Spleen (tissue), 11 donors: ENCODE results near the gene BOD1. TPM values are rescaled to one million over a fixed set of nuclear protein-coding genes. Genes with fewer than 3 reads are reported as not detected.

Source experiments
- DNase-seq: peaks from one replicate; pipeline ENCODE4 v3.0.0-alpha.2; 2020
- H3K27ac ChIP-seq, 8 donors: fragments of 200-600 bp; sonication (generic) in 7 of 8; 1 replicate in 4 of 8; 2 replicates in 4 of 8; pipeline versions ENCODE4 v1.5.0 to v1.8.0; 2016 to 2021; ENCODE audit warnings: inconsistent platforms in 4 of 8, mild to moderate bottlenecking in 4 of 8, moderate library complexity in 1 of 8
- H3K27me3 ChIP-seq, 7 donors: fragments of 200-600 bp; sonication (generic) in 6 of 7; replicated peaks in 1 of 7; 1 replicate in 4 of 7; 2 replicates in 3 of 7; pipeline versions ENCODE4 v1.5.0 to v1.8.0; 2016 to 2021; ENCODE audit warnings: inconsistent platforms in 3 of 7, mild to moderate bottlenecking in 1 of 7
- H3K36me3 ChIP-seq, 6 donors: fragments of 200-600 bp; sonication (generic) in 5 of 6; 1 replicate in 4 of 6; 2 replicates in 2 of 6; pipeline versions ENCODE4 v1.5.0 to v1.8.0; 2016 to 2021; ENCODE audit warnings: inconsistent platforms in 2 of 6
- H3K4me1 ChIP-seq, 6 donors: fragments of 200-600 bp; sonication (generic) in 5 of 6; 1 replicate in 3 of 6; 2 replicates in 3 of 6; pipeline versions ENCODE4 v1.5.0 to v1.8.0; 2016 to 2021; ENCODE audit warnings: inconsistent platforms in 3 of 6
- H3K4me3 ChIP-seq, 8 donors: fragments of 200-600 bp; sonication (generic) in 7 of 8; 1 replicate in 4 of 8; 2 replicates in 4 of 8; pipeline versions ENCODE4 v1.5.0 to v1.8.0; 2016 to 2021; ENCODE audit warnings: inconsistent platforms in 4 of 8, mild to moderate bottlenecking in 4 of 8, moderate library complexity in 2 of 8
- H3K9me3 ChIP-seq, 8 donors: fragments of 200-600 bp; sonication (generic) in 7 of 8; 1 replicate in 4 of 8; 2 replicates in 4 of 8; pipeline versions ENCODE4 v1.5.0 to v1.8.0; 2016 to 2021; ENCODE audit warnings: inconsistent platforms in 4 of 8
- POLR2A ChIP-seq, 3 donors: fragments of 450-650 bp; IDR thresholded peaks; one replicate each; pipeline ENCODE4 v1.5.1; 2017; ENCODE audit warnings: antibody characterized with exemption in 3 of 3, mild to moderate bottlenecking in 1 of 3
- POLR2AphosphoS5 ChIP-seq, 3 donors: sonication (generic); formaldehyde crosslinking; IDR thresholded peaks; one replicate each; pipeline ENCODE4 v1.5.1; 2017; ENCODE audit warnings: antibody characterized with exemption in 3 of 3
- WGBS, 5 donors: extraction: QIAGEN DNeasy Blood & Tissue Kit in 3 of 5; methylation state at CpG; one replicate each; pipeline versions ENCODE4 v1.1.5 to v1.1.7; 2013 to 2018; 5-methylcytosine and 5-hydroxymethylcytosine counted together
- intact Hi-C: fragments of 100-400 bp; cut with DNase I; formaldehyde crosslinking; loops from one replicate; pipeline ENCODE4 v1.15.0; 2023; ENCODE audit warnings: low total_unique reads
- polyA plus RNA-seq, 3 donors: library from polyadenylated mRNA; stranded (reverse); fragments of 200-250 nt; gene quantifications; one replicate each; pipeline ENCODE4 v1.2.1, GENCODE V29; 2013
- total RNA-seq, 7 donors: library from RNA; depleted of rRNA in 3 of 7; stranded (reverse); fragments of >200 nt in 3 of 7; fragmentation: NEBNext Ultra II Directional in 4 of 7; extraction: Animal tissue kit (Norgen Biotek cat#: 25700) in 4 of 7; gene quantifications; one replicate each; pipeline versions ENCODE4 v1.1.0 to v1.2.1, GENCODE V29; 2016 to 2021
- TF ChIP-seq, protein P1 (sequence below), 11 experiments: fragments of 200-600 bp in 7 of 11; fragments of 450-650 bp in 4 of 11; sonication (generic) in 4 of 11; IDR thresholded peaks in 8 of 11; conservative IDR thresholded peaks in 3 of 11; 1 replicate in 7 of 11; 2 replicates in 4 of 11; pipeline versions ENCODE4 v1.4.0 to v1.8.0; 2016 to 2021; ENCODE audit warnings: antibody characterized with exemption in 11 of 11, inconsistent platforms in 4 of 11, mild to moderate bottlenecking in 1 of 11
- donor health status: healthy with polysubstance abuse.
- donor health status: DM: no; HTN: no; CAD: no; lungs with moderate emphysema.
- donor health status: DM: no; HTN: no; CAD: no.
- donor health status: Bipolar disorder and iron deficiency.
- donor health status: healthy.
- donor health status: DM: no; HTN: no; CAD: no.
- donor health status: DM: yes; HTN: yes; CAD: no.

BOD1 gene
- total and polyA plus RNA-seq, 10 donors: 28.1 to 40.5 (median 31.6) TPM

DNA sequence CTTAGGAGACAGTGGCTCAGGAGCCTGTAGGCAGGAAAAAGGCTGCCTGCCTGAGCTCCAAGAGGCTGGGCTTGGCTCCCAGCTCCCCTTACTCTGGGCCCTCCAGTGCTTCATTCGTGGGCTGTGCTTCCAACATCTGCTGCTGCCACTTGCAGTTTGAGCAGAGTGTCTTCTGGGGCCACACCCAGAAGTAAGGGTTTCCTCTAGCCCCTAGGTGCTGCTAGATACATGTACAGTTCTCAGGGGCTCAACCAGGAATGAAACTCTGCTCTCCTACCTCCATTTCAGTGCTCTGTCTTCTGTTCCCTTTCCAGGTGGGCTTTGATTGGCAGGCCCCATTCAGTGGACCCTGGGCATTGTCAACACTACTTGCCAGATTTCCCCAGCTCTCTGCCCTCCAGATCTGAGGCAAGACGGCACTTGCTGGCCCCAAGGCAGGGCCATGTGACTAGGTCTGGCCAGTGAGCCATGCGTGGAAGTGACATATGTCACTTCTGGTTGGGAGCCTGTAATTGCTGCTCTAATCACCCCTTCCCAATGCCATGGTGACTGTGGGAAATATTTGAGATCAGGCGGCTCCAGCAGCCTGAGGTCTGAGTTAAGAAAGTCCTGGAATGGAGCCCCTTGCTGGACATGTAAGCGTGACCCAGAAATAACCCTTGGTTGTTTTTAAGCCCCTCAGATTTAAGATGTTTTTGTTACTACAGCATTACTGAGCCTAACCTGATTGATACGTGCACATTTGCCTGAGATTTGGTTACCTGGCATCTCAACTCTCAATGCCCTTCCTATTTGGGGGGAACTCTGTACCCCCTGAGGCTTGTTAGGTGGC lies 9.4 kb upstream of the BOD1 start:
- no peaks in the 10 kb centered on the region for H3K27me3 ChIP-seq
- TF ChIP-seq POLR2AphosphoS5 (IDR thresholded peaks at IDR 0.05) (no peak), POLR2A (IDR thresholded peaks at IDR 0.05) (no peak)
- TF ChIP-seq, protein P1, sequence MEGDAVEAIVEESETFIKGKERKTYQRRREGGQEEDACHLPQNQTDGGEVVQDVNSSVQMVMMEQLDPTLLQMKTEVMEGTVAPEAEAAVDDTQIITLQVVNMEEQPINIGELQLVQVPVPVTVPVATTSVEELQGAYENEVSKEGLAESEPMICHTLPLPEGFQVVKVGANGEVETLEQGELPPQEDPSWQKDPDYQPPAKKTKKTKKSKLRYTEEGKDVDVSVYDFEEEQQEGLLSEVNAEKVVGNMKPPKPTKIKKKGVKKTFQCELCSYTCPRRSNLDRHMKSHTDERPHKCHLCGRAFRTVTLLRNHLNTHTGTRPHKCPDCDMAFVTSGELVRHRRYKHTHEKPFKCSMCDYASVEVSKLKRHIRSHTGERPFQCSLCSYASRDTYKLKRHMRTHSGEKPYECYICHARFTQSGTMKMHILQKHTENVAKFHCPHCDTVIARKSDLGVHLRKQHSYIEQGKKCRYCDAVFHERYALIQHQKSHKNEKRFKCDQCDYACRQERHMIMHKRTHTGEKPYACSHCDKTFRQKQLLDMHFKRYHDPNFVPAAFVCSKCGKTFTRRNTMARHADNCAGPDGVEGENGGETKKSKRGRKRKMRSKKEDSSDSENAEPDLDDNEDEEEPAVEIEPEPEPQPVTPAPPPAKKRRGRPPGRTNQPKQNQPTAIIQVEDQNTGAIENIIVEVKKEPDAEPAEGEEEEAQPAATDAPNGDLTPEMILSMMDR (IDR thresholded peaks at IDR 0.05 in 8 of 11, conservative IDR thresholded peaks at IDR 0.05 in 3 of 11): peak in 2 of 11 experiments; percentile 10 to 36
- no peak overlapping the region for H3K4me3 ChIP-seq
- H3K36me3 ChIP-seq: no peaks in the 10 kb centered on the region
- no peak overlapping the region for H3K27ac ChIP-seq
- peaks cover 0 to 6% (median 4%) of the 10 kb centered on the region in 6 donors for H3K4me1 ChIP-seq
- intact Hi-C loops: no loop called here
- no peaks in the 10 kb centered on the region for H3K9me3 ChIP-seq
- WGBS, 5 donors: 71 to 87% (median 77%) methylated on average over 6 of the region's 6 CpGs
- DNase-seq: no peak

DNA sequence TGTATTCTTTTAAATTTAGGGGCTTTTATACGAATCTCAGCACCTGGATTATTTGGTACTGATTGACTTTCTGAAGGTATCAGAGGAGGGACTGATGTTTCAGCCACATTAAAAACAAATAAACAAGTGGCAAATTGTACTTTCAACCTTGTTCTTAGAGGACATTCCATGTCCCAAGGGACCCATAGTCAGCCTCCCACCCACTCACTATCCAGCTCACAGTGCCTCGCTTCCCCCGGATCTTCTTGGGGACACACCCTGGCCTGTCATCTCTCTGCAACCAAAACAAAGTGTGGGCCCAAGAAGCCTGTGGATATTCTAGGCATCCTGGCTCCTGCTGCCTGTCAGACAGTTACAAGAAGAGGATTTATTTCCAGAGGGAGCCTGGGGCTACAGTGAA lies 8.8 kb upstream of the BOD1 start:
- H3K27ac ChIP-seq: no peak overlapping the region
- 88 to 100% (median 92%) methylated on average over 3 of the region's 3 CpGs for WGBS, 5 donors
- no peak overlapping the region for H3K4me3 ChIP-seq
- H3K36me3 ChIP-seq: no peaks in the 10 kb centered on the region
- H3K4me1 ChIP-seq: no peaks in the 10 kb centered on the region
- intact Hi-C loops: no loop called here
- no peak for DNase-seq
- no peaks in the 10 kb centered on the region for H3K9me3 ChIP-seq
- no peak for TF ChIP-seq POLR2AphosphoS5 (IDR thresholded peaks at IDR 0.05)
- no peak for TF ChIP-seq POLR2A (IDR thresholded peaks at IDR 0.05)
- TF ChIP-seq, protein P1 (IDR thresholded peaks at IDR 0.05 in 8 of 11, conservative IDR thresholded peaks at IDR 0.05 in 3 of 11): no peak
- H3K27me3 ChIP-seq: no peaks in the 10 kb centered on the region

DNA sequence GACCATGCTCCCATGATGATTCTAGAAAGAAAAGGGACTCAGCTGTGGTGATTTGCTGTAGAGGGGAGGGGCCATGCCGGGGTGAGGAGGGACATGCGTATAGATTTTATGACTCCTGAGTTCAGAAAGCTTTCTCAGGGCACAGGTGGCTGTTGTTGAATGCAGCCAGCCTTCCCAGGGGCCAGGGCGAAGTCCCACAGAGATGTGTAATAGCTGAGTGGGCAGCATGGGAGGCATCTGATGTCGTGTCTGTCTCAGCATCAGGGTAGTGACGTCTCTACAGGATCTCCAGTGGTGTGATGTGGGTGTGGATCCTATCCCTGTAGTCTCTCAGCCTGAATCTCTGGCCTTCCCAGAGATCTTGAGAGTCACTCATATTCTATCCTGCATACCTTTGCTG lies 7.8 kb upstream of the BOD1 start:
- no peaks in the 10 kb centered on the region for H3K27me3 ChIP-seq
- H3K4me1 ChIP-seq: peaks cover 0 to 2% (median under 1%) of the 10 kb centered on the region in 6 donors
- intact Hi-C loops: no loop called here
- no peaks in the 10 kb centered on the region for H3K36me3 ChIP-seq
- TF ChIP-seq POLR2AphosphoS5 (IDR thresholded peaks at IDR 0.05) (no peak), POLR2A (IDR thresholded peaks at IDR 0.05) (no peak)
- TF ChIP-seq, protein P1 (IDR thresholded peaks at IDR 0.05 in 8 of 11, conservative IDR thresholded peaks at IDR 0.05 in 3 of 11): no peak
- no peak for DNase-seq
- no peak overlapping the region for H3K4me3 ChIP-seq
- H3K27ac ChIP-seq: no peak overlapping the region
- WGBS, 5 donors: 72 to 93% (median 79%) methylated on average over 5 of the region's 5 CpGs
- no peaks in the 10 kb centered on the region for H3K9me3 ChIP-seq

DNA sequence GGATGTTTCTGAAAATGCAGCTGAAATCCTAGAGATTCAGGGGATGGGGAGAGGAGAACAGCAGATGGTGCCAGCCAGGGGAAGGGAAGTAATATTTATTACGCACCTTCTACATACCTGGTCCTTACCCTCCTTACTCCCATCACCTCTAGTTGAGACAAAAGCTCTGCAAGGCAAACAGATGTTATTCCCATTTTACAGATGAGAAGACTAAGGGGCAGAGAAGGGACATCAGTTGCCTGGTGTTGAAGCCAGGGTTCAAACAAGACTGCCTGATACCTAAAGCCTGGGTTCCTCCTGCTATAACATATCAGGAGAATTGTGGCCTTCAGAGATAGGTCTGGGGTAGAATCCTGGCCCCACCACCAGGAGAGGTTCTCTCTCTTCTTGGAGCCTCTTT lies 7.3 kb upstream of the BOD1 start:
- WGBS, 5 donors: 90 to 100% (median 95%) methylated on average over 1 of the region's 1 CpG
- DNase-seq: no peak
- no peaks in the 10 kb centered on the region for H3K27me3 ChIP-seq
- H3K9me3 ChIP-seq: no peaks in the 10 kb centered on the region
- peaks cover 0 to 7% (median 2%) of the 10 kb centered on the region in 6 donors for H3K4me1 ChIP-seq
- H3K4me3 ChIP-seq: no peak overlapping the region
- TF ChIP-seq, protein P1 (IDR thresholded peaks at IDR 0.05 in 8 of 11, conservative IDR thresholded peaks at IDR 0.05 in 3 of 11): no peak
- TF ChIP-seq POLR2AphosphoS5 (IDR thresholded peaks at IDR 0.05) (no peak), POLR2A (IDR thresholded peaks at IDR 0.05) (no peak)
- H3K27ac ChIP-seq: no peak overlapping the region
- intact Hi-C loops: no loop called here
- no peaks in the 10 kb centered on the region for H3K36me3 ChIP-seq
